NCI-H526 treated with DMSO at 0.1 percent for 48 hours (cell line): Measurements from ENCODE around the gene TALDO1.
A peak's percentile ranks its signal among the peaks of the same experiment; 100 is the strongest.

ENCODE experiments used
- DNase-seq: peaks from one replicate; lab custom pipeline; 2025; lab: John Stamatoyannopoulos, UW

The TALDO1 gene

DNA sequence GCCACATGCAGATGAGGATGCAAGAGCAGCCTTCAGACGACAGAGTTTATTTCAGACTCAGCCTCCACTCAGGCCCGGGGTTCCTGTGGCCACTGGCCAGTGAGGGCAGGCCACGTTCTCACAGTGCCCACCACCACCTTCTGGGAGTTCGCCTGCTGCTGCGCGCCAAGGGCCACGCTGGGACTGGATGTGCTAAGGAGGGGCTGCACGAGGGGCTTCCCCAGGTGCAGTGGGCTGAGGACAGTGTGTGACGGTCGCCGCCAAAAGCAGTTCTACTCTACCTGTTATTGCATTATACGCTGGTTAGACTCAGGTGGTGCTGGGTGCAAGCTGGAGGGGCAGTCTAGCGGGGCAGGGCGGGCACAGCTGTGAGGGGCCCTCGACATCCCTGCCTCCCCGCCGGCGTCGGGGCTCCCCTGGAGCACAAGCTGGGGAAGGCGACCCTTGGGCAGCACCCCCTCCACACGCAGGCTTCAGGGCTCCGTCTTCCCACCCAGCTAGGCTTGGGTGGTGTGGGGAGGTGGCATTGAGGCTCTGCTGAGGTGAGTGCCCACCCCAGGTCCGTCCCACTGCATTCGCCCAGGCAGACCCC, 39.9 kb downstream of the TALDO1 start:
- no peak for DNase-seq

DNA sequence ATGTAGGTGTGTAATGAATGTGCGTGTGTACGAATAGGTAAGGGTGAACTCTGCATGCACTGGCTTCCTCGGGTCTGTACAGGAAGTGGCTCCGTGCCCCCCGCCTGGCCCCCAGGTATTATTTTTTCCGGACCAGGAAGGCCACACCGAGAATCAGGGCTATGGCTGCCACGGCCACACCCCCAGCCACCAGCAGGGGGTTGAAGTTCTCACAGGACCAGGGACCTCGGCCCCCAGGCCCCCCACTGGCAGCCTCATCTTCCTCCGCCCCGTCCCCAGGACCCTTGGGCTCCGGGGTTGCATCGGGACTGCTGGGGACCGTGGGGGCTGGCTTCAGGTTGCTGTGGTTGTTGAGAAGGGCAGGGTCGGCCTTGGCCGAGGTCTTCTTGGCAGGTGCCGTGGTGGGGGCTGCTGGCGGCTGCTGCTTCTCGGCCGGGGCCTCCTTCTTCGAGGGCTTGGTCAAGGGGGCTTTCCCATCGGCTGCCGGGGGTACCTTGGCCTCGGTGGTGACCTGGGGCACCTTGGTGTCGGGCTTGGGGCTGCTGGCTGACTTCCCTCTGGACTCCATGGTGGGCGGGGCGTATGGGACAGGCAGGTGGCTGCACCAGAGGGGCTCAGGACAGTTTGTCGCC, 40.9 kb downstream of the TALDO1 start:
- no peak for DNase-seq

DNA sequence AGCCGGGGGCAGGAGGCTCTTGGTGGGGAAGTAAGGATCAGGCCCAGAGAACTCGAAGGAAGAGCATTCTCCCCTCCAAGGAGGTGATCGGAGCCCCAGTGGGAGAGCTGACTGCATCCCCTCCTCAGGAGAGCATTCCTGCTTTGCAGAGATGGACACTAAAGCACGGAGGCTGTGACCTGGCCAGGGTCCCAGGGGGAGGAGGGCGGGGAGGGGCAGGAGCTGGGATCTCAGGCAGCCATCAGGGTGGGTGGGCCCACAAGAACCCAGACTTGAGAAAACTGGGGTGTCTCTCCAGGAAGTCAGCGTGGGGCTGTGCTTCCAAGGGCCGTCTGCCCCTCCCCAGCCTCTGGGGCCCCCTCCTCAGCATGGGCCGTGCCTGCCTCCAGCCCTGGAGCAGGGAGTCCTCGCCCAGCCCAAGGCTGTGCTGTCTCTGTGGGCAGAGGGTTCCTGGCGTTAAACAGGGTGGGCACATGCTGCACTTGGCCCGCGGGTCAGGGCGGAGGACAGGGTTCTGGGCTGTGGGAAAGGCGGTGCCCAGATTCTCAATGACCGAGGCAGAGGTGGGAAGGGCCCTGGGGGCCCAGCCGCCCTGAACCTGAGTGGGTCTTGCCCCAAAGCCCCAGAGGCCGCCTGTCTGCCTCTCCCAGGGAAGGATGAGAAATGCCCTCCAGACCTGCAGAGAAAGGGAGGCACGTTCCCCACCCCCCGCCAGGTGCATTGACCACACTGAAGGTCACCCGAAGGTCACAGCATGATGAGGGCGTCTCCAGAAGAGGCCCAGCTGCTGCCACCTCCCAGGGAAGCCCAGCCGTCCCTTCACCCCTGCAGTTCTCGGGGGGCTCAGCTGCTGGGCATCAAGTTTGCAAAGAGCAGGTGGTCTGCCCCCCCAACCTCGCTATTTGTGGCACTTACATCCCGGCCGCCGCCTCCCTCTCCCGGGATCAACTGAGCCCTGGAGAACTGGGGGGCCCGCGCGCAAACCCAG, 42.0 kb downstream of the TALDO1 start:
- DNase-seq, result no peak

DNA sequence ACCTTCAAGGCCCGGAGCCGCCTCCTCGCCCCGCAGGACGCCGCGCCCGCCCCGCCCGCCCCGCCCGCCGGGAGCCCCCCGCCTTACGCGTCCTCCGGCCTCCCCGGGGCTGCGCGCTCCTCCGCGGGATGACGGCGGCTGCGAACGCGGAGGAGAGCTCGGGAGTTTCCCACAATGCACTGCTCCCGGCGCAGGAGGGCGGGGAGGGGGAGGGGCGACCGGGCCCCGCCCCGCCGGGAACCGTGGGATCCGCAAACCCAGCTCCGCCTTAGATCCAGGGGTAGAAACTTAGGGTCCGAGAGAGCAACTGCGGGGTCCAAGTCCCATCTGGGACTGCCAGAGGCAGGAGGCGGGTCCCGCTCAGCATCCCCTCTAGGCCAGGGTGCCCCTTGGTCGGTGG, 42.7 kb downstream of the TALDO1 start, which contains the start of gene CEND1:
CEND1 (minus strand) TSS at position 148 of the 400 bp plus-strand sequence. CDS start 1,514 bp downstream, outside the sequence.
- DNase-seq, result no peak

DNA sequence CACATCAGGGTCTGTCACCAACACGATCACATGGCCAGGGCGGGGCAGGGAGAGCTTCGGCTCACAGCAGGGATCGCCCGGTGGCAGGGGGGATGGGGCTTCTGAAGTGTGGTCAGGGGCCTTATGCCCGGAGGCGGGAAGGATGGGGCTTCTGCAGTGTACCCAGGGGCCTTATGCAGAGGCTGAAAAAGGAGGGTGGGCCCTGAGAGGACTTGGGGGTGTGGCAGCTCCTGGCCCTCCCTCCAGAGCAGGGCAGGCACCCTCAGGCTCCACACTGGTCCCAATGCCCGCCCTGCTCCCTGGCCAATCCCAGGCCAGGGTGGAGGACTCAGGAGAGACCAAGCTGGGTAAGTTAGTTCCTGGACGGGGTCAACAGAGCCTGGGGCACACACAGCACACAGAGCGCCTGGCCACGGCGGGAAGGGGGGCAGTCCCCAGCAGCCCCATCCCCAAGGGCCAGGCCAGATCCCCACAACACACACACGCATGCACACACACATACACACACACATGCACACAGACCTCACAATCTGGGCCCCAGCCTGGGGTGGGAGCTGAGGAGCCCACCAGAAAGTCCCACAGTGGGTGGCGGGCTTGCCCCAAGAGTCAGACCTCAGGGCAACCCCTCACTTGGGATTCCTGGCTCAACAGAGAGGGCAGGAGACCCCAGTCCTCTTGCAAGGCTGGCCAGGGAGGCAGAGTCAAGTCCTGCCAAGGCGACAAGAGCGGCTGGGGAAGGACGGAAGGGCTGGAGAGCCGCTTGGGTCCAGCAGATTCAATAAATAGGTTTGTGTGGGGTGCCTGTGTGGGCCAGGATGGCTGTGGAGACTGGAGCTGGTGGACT, 43.7 kb downstream of the TALDO1 start:
- no peak for DNase-seq

DNA sequence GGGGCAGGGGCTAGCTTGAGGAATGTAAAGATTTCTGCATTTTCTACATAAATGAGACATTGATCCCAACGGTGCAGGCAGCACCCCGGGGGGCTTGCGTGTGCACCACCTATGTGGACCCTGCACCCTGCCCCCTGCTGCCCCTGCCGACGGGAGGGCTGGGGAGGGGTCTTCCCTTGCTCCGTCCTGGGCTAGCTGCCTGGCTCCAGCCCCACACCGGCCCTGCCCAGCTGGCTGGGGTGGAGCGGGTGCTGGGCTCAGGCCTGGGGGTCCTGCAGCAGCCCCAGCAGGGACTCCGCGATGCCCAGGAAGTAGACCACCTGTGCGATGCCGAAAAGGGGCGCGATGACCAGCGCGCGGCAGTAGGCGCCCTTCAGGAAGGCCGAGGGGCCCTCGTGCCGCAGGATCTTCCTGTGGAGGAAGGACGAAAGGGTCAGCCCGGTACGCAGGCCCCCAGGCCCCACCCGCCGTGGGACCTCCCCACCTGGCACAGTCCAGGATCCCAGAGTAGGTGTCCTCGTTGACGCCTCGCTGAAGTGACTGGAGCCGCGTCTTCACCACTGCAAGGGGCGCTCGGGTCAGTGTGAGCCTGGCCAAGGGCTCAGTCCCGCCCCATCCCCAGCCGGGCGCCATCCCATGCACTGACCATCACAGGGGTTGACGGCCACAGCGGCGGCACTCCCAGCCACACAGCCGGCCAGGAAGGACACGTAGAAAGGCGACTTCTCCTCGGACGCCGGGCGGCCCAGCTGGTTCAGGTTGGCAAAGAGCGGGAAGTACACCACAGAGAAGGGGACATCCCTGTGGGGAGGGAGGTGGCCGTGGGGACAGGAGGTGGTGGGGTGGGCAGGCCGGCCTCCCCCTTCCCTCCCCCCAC, 44.6 kb downstream of the TALDO1 start:
- DNase-seq, result no peak

DNA sequence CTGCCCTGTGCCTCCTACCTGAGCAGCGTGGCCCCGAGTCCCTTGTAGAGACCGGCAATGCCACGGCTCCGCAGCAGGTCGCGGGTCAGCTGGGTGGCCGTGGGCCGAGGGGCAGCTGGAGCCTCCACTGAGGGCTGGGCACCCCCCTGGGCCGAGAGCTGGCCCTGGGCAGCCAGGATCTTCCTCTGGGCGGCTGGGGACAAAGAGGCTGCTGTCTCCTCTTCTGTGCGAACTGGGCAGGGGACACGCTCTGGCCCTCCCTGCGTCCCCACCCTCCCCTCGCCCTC, 45.2 kb downstream of the TALDO1 start:
- DNase-seq, result no peak

DNA sequence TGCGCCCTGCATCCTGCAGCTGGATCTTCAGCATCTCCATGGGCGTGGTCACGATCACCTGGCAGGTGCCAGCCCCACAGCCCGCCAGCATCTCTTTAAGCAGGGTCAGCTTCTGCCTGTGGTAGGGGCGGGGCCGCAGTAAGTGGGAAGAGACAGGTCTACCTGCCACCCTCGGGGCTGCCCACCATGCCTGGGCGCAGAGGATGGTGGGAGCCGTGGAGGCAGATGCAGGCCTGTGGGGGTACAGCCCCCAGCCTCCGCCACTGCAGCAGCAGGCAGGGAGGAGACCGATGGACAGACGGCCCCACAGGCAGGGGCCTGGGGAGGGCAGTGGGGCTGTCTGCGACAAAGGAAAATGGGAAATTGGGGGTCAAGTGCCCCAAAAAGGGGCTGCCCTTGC, 45.6 kb downstream of the TALDO1 start:
- peak; percentile 30 for DNase-seq

DNA sequence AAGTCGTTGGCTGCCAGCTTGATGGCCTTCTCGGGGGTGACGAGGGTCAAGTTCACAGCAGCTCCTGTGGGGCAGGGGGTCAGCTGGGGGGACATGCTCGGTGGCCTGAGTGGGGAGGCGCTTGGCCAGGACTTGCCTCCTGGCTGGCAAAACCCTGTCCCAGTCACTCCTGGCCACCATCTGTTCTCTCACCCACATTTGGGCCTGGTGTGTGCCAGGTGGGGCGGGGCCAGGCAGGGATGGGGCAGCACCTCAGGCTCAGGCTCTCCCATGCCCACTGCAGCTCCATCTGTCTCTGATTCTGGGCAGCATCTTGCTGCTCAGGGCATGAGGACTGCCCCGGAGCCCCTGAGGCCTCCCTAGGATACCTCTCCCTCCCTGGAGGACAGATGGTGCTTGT, 46.3 kb downstream of the TALDO1 start:
- no peak for DNase-seq

DNA sequence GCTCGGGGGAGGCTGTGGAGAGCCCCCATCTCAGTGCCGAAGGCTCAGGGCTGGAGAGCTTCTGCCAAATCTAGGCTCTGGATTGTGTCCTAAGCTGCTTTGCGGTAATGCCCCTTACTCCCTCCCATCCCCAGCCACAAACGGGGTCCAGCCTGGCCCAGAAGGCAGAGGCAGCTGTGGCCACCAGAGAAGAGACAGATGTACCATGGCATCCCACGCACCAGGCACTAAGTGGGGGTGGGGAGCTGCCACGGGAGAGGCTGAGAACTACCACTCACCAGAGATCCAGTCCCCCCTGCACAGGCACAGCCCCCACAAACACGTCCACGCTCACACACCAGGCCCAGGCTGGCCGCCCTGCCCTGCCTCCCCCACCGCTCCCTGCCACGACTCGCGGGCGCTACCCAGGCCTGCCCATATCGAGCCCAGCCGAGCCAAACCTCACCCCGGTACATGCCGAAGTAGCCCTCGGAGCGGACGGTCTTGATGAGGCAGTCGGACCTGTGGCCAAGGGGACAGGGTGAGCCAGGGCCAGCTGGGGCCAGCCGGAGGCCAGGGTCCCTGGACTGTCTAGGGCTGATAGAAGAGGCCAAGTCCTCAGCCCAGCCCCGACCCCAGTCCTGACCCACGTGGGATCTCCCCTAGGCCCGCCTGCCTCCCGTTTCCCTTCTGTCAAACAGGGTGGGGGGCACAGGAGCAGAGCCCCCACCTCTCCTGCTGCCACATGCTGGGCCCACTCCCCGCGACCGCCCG, 46.9 kb downstream of the TALDO1 start:
- DNase-seq, result no peak

DNA sequence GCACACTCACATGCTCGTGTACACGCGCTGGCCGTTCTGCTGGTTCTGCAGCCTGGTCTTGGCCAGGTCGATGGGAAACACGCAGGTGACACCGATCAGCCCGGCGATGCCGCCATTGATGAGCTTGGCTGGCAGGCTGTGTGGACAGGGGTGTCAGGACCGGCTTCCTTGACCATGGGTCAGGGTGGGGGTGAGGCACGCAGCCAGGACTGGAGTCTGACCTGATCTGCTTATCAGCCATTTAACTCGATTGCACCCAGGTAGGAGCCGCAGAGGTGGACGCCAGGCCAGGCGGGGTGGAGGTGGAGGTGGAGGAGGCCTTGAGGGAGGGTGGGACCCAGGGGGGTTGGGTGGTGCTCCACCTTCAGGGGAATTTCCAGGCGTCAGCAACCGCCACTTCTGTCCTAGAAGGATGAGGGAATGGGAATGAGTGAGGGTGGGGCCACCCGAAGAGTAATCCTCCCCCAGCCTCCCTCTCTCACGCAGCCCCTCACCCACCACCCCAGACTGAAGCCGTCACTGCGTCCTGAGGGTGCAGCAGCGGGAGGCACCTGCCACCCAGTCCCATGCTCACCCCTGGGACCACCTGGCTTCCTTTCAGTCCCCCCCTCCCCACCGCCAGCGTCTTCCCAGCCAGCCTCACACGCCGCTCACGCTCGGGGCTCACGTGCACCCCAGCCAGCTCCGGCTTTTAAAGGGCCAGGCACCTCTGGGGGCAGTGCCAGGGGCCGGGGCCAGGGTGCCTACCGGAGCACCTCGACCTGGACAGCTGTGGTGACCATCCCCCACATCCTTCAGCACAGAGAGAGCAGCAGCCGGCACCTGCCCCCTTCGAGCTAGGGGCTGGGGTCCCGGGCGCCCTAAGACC, 47.7 kb downstream of the TALDO1 start:
- peak; percentile 35 for DNase-seq

DNA sequence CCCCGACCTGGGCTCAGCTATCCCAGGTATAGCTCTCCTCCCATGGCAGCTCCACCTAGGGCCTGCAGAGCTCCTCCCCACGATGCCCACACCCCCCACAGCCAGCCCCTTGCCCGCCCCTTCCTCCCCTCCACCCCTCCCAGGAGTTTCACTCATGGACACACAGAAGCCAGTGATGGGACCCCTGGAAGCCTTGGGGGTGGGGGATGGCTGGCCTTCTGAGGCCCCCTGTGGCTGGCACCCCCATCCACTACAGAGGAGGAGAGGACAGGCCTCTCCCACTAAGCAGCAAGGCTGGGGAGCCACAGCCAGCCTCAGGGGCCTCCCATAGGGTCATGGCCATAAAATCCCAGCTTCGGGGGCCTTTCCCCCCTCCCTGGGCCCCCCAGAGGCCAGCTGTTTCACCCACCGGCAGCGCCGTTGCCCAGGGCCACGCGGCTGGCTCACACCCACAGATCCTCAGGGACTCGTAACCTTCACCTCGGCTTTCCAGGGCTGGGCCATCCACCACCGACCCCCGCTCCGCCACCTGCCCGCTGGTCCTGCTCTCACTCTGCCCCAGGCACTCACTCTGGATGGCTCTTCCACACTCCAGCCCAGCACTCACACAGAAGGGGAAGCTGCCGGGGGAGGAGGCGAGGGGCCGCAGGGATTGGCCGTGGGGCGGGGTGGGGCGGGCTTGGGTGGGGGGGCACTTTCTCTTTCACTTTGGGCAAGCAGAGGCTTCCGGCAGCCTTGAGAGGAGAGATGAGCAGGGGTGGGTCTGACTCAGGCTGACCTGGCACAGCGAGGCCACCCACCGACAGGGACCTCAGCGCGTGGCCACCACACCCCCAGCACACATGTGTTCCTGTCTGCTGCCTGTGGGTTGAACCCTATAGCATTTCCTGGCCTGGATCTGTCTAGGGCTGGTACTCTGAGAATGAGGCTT, 48.6 kb downstream of the TALDO1 start:
- DNase-seq, result peak; percentile 65

DNA sequence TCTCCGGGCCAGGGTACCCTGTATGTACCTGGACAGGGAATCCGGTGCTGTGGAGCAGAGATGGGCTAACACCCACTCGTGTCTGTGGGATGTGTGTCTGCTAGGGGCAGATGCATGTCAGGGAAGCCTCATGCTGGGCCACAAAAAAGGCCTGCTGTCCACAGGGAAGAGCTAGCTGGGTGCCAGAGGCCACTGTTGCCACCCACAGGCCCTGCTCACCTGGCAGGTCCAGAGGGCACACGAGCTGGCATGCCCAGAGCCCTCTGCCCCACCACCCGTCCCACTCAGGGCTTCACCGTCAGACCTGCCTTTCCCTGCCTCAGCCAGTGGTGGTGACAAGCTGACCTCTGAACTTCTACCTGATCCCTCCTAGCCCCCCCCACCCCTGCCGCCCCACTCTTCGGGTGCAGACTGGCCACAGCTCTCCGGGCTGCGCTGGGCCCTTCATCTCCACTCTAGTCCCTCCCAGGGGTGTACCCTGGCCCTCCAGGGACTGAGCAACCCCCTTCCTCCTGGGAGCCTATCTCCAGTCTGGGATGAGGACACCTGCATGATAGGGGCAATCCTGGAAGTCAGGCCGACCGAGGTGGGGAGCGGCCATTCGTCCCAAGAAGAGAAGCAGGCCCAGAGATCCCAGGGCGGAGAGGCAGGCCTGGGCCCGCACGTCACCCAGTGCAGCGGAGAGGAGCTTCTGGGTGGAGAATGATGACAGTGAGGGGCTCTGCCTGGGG, 49.5 kb downstream of the TALDO1 start:
- no peak for DNase-seq

DNA sequence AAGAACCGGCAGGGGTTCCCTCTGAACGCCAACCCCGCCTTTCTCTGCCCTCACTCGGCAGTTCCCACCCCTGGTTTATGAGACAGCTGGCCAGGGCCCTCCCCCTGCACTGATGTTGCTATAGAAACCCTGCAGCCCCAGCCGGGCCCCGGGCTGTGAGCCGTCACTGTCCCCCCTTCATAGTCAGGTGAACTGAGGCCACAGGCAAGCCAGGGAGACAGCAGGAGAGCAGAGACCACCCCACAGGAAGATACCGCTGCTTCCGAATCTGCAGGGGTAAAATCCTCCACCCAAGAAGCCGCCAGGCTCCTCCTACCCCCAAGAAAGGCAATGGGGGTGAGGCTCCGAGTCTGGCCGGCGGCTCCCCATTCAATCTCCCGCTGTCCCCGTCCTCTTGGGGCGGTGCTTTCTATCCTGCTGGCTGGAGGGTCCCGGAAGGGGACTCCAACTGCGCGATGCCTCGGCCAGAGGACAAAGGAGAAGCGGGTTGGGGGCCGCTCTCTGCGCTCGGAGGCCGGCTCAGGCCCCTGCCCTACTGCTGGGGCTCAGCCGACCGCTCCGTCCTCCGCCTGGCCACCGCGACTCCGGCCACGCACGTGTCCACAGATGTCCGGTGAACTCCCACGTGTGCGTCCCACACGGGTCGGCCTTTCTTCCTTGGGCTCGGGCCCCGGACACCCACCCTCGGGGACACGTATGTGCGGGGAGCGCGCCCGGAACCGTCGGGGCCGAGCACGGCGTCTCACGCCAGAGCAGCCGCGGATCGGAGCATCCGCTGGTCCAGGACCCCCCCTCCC, 50.2 kb downstream of the TALDO1 start:
- DNase-seq, result peak; percentile 64

DNA sequence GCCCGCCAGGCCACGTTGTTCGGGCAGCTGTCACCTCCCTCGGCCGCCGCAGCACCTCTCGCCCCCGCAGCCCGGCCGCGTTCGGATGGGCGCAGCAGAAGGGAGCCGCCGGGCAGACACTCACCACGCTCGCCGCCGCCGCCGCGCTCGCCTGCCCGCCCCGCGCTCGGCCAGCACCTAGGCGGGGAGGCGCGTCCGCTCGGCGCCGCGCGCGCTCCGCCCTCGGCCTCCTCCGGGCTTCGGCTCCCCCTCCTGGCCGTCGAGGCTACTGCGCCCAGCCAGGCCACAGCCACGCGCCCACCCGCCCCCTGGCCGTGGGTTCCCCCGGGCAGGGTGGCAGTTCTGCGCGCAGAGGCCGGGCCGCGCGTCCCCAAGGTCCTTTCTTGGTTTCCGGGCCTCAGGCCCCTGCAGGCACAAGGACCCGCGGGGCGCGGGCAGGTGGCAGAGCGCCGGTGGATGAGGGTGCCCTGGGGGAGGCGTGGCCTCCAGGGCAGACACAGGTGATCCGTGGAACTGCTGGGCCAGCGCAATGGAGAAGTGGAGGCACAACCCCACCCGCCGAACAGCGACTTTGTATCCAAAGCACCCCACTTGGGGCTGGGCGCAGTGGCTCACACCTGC, 50.9 kb downstream of the TALDO1 start, which contains the start of gene SLC25A22:
SLC25A22 (minus strand) TSS at position 189 of the 621 bp plus-strand sequence. CDS start 3,275 bp downstream, outside the sequence.
- peak; percentile 55 for DNase-seq
